Astrocyte of the cerebellum (primary cell): Measurements from ENCODE around the gene ADCY7.

Experiments used
- DNase-seq: peaks from one replicate; pipeline ENCODE4 v3.0.0-alpha.2; 2011; ENCODE audit warnings: low read depth
- H3K4me3 ChIP-seq: 2 replicates; pipeline ENCODE4 v1.5.1; 2011; ENCODE audit warnings: mild to moderate bottlenecking, low read depth, low read length, moderate library complexity
- in situ Hi-C: cut with HindIII; loops from 2 replicates; pipeline ENCODE4 v1.10.0; 2017; ENCODE audit warnings: low sequenced_read_pairs
- TF ChIP-seq, protein P1 (sequence below): IDR thresholded peaks from 2 replicates; pipeline ENCODE4 v1.5.1; 2012; ENCODE audit warnings: low read length, low read depth, moderate library complexity, mild to moderate bottlenecking; ENCODE audit errors: missing control alignments

Gene ADCY7

DNA sequence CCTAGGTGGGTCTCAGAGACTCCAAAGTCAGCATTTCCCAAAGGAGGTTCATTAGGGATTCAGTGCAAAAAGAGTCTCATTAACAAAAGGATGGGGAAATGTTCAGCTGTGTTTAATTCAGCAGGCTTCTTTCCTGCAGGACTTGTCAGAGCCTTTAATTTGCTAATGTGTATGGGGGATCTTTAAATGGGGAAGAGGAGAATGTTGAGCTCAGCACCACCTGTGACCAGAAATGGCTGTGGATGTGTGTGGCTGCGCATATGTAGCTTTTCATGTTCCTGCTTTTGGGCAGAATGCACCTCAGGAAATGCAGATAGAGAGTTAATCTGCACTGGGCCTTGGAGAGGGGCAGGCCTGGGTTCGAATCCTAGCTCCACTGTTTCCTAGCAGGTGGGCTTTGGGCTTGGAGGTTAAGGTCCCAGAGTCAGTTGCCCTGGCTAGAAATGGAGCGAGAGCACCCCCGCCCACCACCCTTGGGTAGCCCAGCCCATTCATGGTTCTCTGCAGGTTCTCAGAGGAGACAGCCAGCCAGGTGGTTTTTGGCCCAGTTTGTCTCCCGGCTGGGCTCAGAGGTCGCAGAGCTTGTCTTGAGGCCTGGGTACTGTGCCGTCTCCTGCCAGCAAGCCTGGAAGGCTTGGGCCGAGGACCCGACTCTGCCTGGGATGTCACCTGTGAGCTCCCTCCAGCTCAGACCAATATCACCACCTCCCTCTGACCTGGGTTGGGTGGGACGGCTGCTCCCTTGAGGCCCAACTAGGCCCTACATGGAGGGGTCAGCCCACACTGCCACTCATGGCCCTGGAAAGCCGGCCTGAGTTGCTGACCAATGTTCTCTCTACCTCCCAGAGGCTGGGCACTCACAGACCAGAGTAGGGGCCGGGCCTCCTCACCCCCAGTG lies 9.3 kb downstream of the ADCY7 start:
- no peak overlapping the region for H3K4me3 ChIP-seq
- in situ Hi-C loops = no loop called here

DNA sequence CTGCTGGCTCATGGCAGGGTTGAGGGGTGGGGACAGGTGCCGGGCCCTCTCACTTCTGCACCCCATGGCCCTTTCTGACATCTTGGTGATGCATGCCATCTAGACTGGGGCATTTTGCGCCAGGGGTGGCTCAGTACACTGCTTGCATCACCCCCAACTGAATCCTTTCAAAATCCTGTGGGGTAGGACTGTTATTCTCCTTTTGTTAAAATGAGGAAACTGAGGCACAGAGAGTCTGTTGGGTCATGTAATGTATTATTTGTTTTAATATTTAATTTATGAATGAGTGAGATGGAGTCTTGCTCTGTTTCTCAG lies 9.9 kb downstream of the ADCY7 start:
- TF ChIP-seq, protein P1, sequence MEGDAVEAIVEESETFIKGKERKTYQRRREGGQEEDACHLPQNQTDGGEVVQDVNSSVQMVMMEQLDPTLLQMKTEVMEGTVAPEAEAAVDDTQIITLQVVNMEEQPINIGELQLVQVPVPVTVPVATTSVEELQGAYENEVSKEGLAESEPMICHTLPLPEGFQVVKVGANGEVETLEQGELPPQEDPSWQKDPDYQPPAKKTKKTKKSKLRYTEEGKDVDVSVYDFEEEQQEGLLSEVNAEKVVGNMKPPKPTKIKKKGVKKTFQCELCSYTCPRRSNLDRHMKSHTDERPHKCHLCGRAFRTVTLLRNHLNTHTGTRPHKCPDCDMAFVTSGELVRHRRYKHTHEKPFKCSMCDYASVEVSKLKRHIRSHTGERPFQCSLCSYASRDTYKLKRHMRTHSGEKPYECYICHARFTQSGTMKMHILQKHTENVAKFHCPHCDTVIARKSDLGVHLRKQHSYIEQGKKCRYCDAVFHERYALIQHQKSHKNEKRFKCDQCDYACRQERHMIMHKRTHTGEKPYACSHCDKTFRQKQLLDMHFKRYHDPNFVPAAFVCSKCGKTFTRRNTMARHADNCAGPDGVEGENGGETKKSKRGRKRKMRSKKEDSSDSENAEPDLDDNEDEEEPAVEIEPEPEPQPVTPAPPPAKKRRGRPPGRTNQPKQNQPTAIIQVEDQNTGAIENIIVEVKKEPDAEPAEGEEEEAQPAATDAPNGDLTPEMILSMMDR = no peak
- in situ Hi-C loops = no loop called here
- no peak overlapping the region for H3K4me3 ChIP-seq
- no peak for DNase-seq

More for the DNA sequence above, 9.3 kb downstream of the ADCY7 start:
- DNase-seq = no peak
- TF ChIP-seq, protein P1 = no peak

DNA sequence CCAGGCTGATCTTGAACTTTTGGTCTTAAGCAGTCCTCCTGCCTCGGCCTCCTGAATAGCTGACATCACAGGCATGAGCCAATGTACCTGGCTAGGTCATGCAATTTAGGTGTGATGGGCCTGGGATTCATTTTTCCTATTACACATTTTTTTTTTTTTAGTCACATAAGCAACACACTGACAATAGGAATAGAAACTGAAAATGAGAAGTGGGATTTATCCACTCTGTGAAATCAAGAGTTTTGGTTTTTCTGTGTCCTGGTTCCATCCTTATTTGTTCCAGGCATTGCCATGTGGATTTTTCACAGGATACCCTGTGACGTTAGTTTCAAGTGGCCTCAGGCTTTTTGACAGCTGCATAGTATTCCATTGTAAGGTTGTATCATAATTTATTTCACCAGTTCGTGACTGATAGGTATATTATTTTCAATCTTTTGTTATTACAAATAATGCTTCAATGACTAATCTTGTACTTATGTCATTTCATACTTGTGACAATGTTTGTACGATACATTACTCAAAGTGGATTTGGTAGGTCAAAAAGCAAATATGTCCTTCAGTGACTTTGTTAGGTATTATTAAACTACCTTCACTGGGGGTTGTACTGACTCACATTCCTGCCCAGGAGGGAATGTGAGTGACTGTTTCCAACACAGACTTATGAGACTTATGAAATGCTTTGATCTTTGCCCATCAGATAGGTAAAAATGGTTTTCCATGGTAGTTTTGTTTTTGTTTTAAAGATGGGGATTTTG lies 10.6 kb downstream of the ADCY7 start:
- H3K4me3 ChIP-seq = no peak overlapping the region
- TF ChIP-seq, protein P1 = no peak
- DNase-seq = no peak
- in situ Hi-C loops = no loop called here

DNA sequence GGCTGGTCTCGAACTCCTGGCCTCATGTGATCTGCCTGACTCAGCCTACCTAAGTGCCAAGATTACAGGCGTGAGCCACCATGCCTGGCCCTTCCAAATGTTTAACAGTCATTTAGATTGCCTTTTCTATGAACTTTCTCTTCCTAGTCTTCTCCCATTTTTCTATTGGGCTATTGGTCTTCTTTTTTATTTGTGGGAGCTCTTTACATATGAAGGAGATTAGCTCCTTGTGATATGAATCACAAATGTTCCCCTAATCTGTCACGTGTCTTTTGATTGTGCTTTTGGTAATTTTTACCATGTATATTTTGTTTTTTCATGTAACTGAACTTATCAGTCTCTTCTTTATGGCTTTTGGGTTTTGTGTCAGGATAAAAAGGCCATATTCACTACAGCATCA lies 11.9 kb downstream of the ADCY7 start:
- in situ Hi-C loops = no loop called here

DNA sequence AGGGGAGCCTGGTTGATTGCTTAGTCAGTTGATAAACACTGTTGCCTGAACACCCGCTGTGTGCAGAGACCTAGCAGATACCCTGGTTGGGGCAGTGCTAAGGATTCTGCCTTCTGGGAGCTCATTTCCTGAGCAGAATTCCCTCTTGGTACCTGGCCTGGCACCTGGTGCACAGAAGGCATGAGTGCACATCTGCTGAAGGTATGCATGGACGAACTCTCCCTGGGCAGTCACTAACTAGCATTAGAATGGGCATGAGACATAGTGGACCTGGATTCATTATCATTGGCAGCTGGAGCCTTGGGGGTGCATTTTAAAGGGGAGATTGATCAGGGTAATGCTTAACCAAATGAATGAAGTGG lies 13.1 kb downstream of the ADCY7 start:
- TF ChIP-seq, protein P1 = no peak
- no peak overlapping the region for H3K4me3 ChIP-seq
- in situ Hi-C loops = no loop called here
- DNase-seq = no peak

More for the DNA sequence above, 11.9 kb downstream of the ADCY7 start:
- no peak overlapping the region for H3K4me3 ChIP-seq
- no peak for DNase-seq
- TF ChIP-seq, protein P1 = no peak

DNA sequence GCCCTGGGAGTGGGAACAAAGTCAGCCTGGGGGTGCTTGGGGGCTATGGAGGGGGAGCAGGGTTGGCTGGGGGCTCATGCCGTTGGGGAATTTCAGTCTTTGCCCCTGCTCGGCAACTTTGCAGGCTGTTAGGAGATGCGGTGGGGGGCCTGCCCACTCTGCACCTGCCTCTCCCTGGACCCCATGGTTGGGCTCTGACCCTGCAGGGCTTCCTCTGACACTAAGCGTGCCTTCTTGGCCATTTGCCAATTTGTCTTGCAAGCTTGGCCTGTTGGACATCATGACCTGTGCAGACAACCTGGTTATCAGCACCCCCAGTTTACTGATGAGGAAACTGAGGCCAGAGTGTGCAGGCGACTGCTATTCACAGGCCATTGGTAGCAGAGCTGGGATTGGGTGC lies 14.6 kb downstream of the ADCY7 start:
- TF ChIP-seq, protein P1 = no peak
- no peak for DNase-seq
- in situ Hi-C loops = no loop called here
- no peak overlapping the region for H3K4me3 ChIP-seq
